ENCODE data around the gene LRP1-AS.

DNA sequence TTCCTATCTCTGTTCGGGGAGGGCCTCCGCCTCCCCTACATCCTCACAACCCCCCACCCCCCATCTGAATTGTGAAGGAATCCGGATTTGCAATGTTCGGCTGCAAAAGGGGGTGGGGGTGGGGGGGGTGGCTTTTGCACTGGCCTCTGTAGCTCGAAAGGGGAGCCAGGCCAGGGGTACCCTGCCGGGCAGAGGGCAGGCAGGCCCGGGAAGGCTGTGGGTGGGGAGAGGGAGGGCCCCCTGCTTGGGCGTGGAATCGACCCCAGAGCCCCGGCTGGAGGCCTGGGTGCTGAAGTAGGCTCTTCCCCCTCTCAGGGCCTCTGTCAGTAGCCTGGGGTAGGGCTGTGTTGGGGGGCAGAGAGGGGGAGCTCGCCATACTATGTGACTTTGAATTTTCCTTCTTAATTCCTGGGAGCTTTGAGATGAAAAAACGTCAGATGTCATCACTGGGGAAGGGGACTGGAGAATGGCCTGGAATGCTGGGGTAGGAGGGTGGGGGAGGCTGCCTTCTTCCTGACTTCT, 18.0 kb downstream of the LRP1-AS start:
- TF ChIP-seq POLR2A (IDR thresholded peaks at IDR 0.05) (no peak), POLR2AphosphoS5 (IDR thresholded peaks at IDR 0.05) (no peak), CTCF (IDR thresholded peaks at IDR 0.05) (no peak), EP300 (IDR thresholded peaks at IDR 0.05) (no peak)

All from sigmoid colon (tissue), 4 donors.